ENCODE data around the gene COPB2. TPM values are rescaled to one million over a fixed set of nuclear protein-coding genes. Genes with fewer than 3 reads are reported as not detected.

The COPB2 gene
- polyA plus RNA-seq, 1 donor (not counting 4 experiments of a cell fraction or from before 2014, with no cell fraction given), result 149 TPM

- Histone ChIP-seq H3K9me1 (ENCODE audit: control insufficient read depth, extremely low read depth, insufficient read depth, low read length) (no peaks in the 10 kb centered on the region), H3K9me3 (ENCODE audit: control insufficient read depth, low read depth, low read length) (no peaks in the 10 kb centered on the region), H3K79me2 (ENCODE audit: control insufficient read depth, insufficient read depth, low read length) (no peaks in the 10 kb centered on the region), H3K4me2 (ENCODE audit: control insufficient read depth, extremely low read depth, insufficient read depth, low read depth, low read length) (no peak overlapping the region), H4K20me1 (ENCODE audit: control insufficient read depth, extremely low read depth, insufficient read depth, low read length) (no peaks in the 10 kb centered on the region), H3K4me1 (ENCODE audit: control insufficient read depth, extremely low read depth, insufficient read depth, low read length) (peaks cover 31% of the 10 kb centered on the region), H3K27me3 (ENCODE audit: control insufficient read depth, extremely low read depth, insufficient read depth, low read length) (peaks cover 11% of the 10 kb centered on the region), H3K4me3 (ENCODE audit: control insufficient read depth in 2 of 3, extremely low read depth in 1 of 3, insufficient read depth in 2 of 3, low read depth in 1 of 3, low read length in 3 of 3) (no peak overlapping the region), H2AFZ (ENCODE audit: control insufficient read depth, low read length) (no peak overlapping the region), H3K27ac (ENCODE audit: control insufficient read depth, insufficient read depth, low read length) (no peak overlapping the region), H3K36me3 (ENCODE audit: control insufficient read depth in 2 of 2, extremely low read depth in 1 of 2, insufficient read depth in 2 of 2, low read length in 2 of 2) (no peaks in the 10 kb centered on the region), H3K9ac (ENCODE audit: control insufficient read depth, extremely low read depth, insufficient read depth, low read length) (no peak overlapping the region)
- FAIRE-seq, result no peak
- TF ChIP-seq, protein P1, sequence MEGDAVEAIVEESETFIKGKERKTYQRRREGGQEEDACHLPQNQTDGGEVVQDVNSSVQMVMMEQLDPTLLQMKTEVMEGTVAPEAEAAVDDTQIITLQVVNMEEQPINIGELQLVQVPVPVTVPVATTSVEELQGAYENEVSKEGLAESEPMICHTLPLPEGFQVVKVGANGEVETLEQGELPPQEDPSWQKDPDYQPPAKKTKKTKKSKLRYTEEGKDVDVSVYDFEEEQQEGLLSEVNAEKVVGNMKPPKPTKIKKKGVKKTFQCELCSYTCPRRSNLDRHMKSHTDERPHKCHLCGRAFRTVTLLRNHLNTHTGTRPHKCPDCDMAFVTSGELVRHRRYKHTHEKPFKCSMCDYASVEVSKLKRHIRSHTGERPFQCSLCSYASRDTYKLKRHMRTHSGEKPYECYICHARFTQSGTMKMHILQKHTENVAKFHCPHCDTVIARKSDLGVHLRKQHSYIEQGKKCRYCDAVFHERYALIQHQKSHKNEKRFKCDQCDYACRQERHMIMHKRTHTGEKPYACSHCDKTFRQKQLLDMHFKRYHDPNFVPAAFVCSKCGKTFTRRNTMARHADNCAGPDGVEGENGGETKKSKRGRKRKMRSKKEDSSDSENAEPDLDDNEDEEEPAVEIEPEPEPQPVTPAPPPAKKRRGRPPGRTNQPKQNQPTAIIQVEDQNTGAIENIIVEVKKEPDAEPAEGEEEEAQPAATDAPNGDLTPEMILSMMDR (optimal IDR thresholded peaks at IDR 0.05 in 1 of 3, IDR thresholded peaks at IDR 0.05 in 1 of 3, conservative IDR thresholded peaks at IDR 0.05 in 1 of 3; ENCODE audit: extremely low read depth in 1 of 3, insufficient read depth in 2 of 3, low read length in 3 of 3), result no peak
- TF ChIP-seq EZH2 (IDR thresholded peaks at IDR 0.05; ENCODE audit: low read length), result no peak
- no peak for DNase-seq (ENCODE audit: low read depth, low spot score)
- dilution Hi-C loops (cut with MboI; ENCODE audit: extremely low pct_ligation_motif_present, low sequenced_read_pairs), result loop anchor here (25.0 kb wide), 2 partner anchors 202 to 377 kb away; partner anchors contain the start of genes FOXL2 and FOXL2NB
These were observed 75.5 kb downstream of the COPB2 start for GRCh38 chr3:139313921-139314320.

GRCh38 chr3:139312959-139313358, 76.5 kb downstream of the COPB2 start:
- H2AFZ ChIP-seq (ENCODE audit: control insufficient read depth, low read length), result peak overlapping the region; percentile 27
- no peaks in the 10 kb centered on the region for H3K9me3 ChIP-seq (ENCODE audit: control insufficient read depth, low read depth, low read length)
- no peak overlapping the region for H3K27ac ChIP-seq (ENCODE audit: control insufficient read depth, insufficient read depth, low read length)
- no peaks in the 10 kb centered on the region for H3K9me1 ChIP-seq (ENCODE audit: control insufficient read depth, extremely low read depth, insufficient read depth, low read length)
- no peak overlapping the region for H3K9ac ChIP-seq (ENCODE audit: control insufficient read depth, extremely low read depth, insufficient read depth, low read length)
- H3K4me1 ChIP-seq (ENCODE audit: control insufficient read depth, extremely low read depth, insufficient read depth, low read length), result peaks cover 25% of the 10 kb centered on the region
- no peaks in the 10 kb centered on the region for H3K79me2 ChIP-seq (ENCODE audit: control insufficient read depth, insufficient read depth, low read length)
- H3K4me3 ChIP-seq (ENCODE audit: control insufficient read depth in 2 of 3, extremely low read depth in 1 of 3, insufficient read depth in 2 of 3, low read depth in 1 of 3, low read length in 3 of 3), result no peak overlapping the region
- dilution Hi-C loops (cut with MboI; ENCODE audit: extremely low pct_ligation_motif_present, low sequenced_read_pairs), result loop anchor here (25.0 kb wide), 2 partner anchors 201 to 376 kb away; partner anchors contain the start of genes FOXL2 and FOXL2NB
- H4K20me1 ChIP-seq (ENCODE audit: control insufficient read depth, extremely low read depth, insufficient read depth, low read length), result no peaks in the 10 kb centered on the region
- DNase-seq (ENCODE audit: low read depth, low spot score) (no peak), FAIRE-seq (peak; percentile 62)
- H3K27me3 ChIP-seq (ENCODE audit: control insufficient read depth, extremely low read depth, insufficient read depth, low read length), result peaks cover 3% of the 10 kb centered on the region
- H3K36me3 ChIP-seq (ENCODE audit: control insufficient read depth in 2 of 2, extremely low read depth in 1 of 2, insufficient read depth in 2 of 2, low read length in 2 of 2), result no peaks in the 10 kb centered on the region
- TF ChIP-seq EZH2 (IDR thresholded peaks at IDR 0.05; ENCODE audit: low read length), result no peak
- TF ChIP-seq, protein P1 (optimal IDR thresholded peaks at IDR 0.05 in 1 of 3, IDR thresholded peaks at IDR 0.05 in 1 of 3, conservative IDR thresholded peaks at IDR 0.05 in 1 of 3; ENCODE audit: extremely low read depth in 1 of 3, insufficient read depth in 2 of 3, low read length in 3 of 3), result no peak
- no peak overlapping the region for H3K4me2 ChIP-seq (ENCODE audit: control insufficient read depth, extremely low read depth, insufficient read depth, low read depth, low read length)
